ENCODE data around the gene MEST.

MEST gene

GRCh38 chr7:130454959-130455358, 36.9 kb upstream of the MEST start:
- H3K4me1 ChIP-seq (ENCODE audit: insufficient read depth, low read length, severe bottlenecking): peaks cover 30% of the 10 kb centered on the region
- TF ChIP-seq EZH2 (IDR thresholded peaks at IDR 0.05; ENCODE audit: borderline replicate concordance, low read length) (no peak), CTCF (IDR thresholded peaks at IDR 0.05; ENCODE audit: low read length) (no peak)
- peak overlapping the region; percentile 3; the same call in 1 of the 2 replicates for H3K4me2 ChIP-seq (ENCODE audit: low read length)
- H3F3A ChIP-seq (ENCODE audit: insufficient read depth, low read length): no peaks in the 10 kb centered on the region
- no peaks in the 10 kb centered on the region for H4K20me1 ChIP-seq (ENCODE audit: insufficient read depth, low read length)
- no peak overlapping the region for H3K4me3 ChIP-seq (ENCODE audit: low read depth, low read length, poor library complexity, severe bottlenecking)
- H2AFZ ChIP-seq (ENCODE audit: low read length): no peak overlapping the region
- H3K36me3 ChIP-seq (ENCODE audit: insufficient read depth, low read length): no peaks in the 10 kb centered on the region; the same call in 1 of the 2 replicates
- H3K9me2 ChIP-seq (ENCODE audit: low read depth, low read length): no peaks in the 10 kb centered on the region
- H3K27me3 ChIP-seq (ENCODE audit: insufficient read depth, low read length): no peaks in the 10 kb centered on the region
- peaks cover 16% of the 10 kb centered on the region for H3K9me3 ChIP-seq (ENCODE audit: low read length)
- H3K9ac ChIP-seq (ENCODE audit: low read length): no peak overlapping the region
- peak overlapping the region; percentile 39 for H3K27ac ChIP-seq (ENCODE audit: low read depth, low read length, poor library complexity, severe bottlenecking)
- no peaks in the 10 kb centered on the region for H3K79me2 ChIP-seq (ENCODE audit: insufficient read depth, low read length)

- H4K20me1 ChIP-seq (ENCODE audit: insufficient read depth, low read length): no peaks in the 10 kb centered on the region
- no peak overlapping the region for H3K4me3 ChIP-seq (ENCODE audit: low read depth, low read length, poor library complexity, severe bottlenecking)
- no peaks in the 10 kb centered on the region; the same call in 1 of the 2 replicates for H3K36me3 ChIP-seq (ENCODE audit: insufficient read depth, low read length)
- no peaks in the 10 kb centered on the region for H3K27me3 ChIP-seq (ENCODE audit: insufficient read depth, low read length)
- H3K27ac ChIP-seq (ENCODE audit: low read depth, low read length, poor library complexity, severe bottlenecking): peak overlapping the region; percentile 46
- no peaks in the 10 kb centered on the region for H3K79me2 ChIP-seq (ENCODE audit: insufficient read depth, low read length)
- no peak overlapping the region for H2AFZ ChIP-seq (ENCODE audit: low read length)
- no peak for TF ChIP-seq EZH2 (IDR thresholded peaks at IDR 0.05; ENCODE audit: borderline replicate concordance, low read length)
- TF ChIP-seq CTCF (IDR thresholded peaks at IDR 0.05; ENCODE audit: low read length): no peak
- no peak overlapping the region for H3K9ac ChIP-seq (ENCODE audit: low read length)
- peaks cover 16% of the 10 kb centered on the region for H3K9me3 ChIP-seq (ENCODE audit: low read length)
- peak overlapping the region; percentile 2; the same call in 1 of the 2 replicates for H3K4me2 ChIP-seq (ENCODE audit: low read length)
- H3K9me2 ChIP-seq (ENCODE audit: low read depth, low read length): no peaks in the 10 kb centered on the region
- peaks cover 30% of the 10 kb centered on the region for H3K4me1 ChIP-seq (ENCODE audit: insufficient read depth, low read length, severe bottlenecking)
- H3F3A ChIP-seq (ENCODE audit: insufficient read depth, low read length): no peaks in the 10 kb centered on the region
Observed at GRCh38 chr7:130458257-130458656, 33.6 kb upstream of the MEST start.

GRCh38 chr7:130461272-130461671, 30.6 kb upstream of the MEST start:
- TF ChIP-seq CTCF (IDR thresholded peaks at IDR 0.05; ENCODE audit: low read length) (no peak), EZH2 (IDR thresholded peaks at IDR 0.05; ENCODE audit: borderline replicate concordance, low read length) (no peak)
- no peaks in the 10 kb centered on the region for H3K27me3 ChIP-seq (ENCODE audit: insufficient read depth, low read length)

More at GRCh38 chr7:130461272-130461671, 30.6 kb upstream of the MEST start:
- H3K79me2 ChIP-seq (ENCODE audit: insufficient read depth, low read length): no peaks in the 10 kb centered on the region
- no peak overlapping the region for H3K27ac ChIP-seq (ENCODE audit: low read depth, low read length, poor library complexity, severe bottlenecking)
- H3K9me3 ChIP-seq (ENCODE audit: low read length): peaks cover 14% of the 10 kb centered on the region
- no peak overlapping the region for H3K9ac ChIP-seq (ENCODE audit: low read length)
- peaks cover 12% of the 10 kb centered on the region for H3K4me1 ChIP-seq (ENCODE audit: insufficient read depth, low read length, severe bottlenecking)
- no peaks in the 10 kb centered on the region for H3F3A ChIP-seq (ENCODE audit: insufficient read depth, low read length)
- no peak overlapping the region for H3K4me3 ChIP-seq (ENCODE audit: low read depth, low read length, poor library complexity, severe bottlenecking)
- no peaks in the 10 kb centered on the region for H4K20me1 ChIP-seq (ENCODE audit: insufficient read depth, low read length)
- H3K4me2 ChIP-seq (ENCODE audit: low read length): no peak overlapping the region
- H2AFZ ChIP-seq (ENCODE audit: low read length): no peak overlapping the region
- no peaks in the 10 kb centered on the region for H3K9me2 ChIP-seq (ENCODE audit: low read depth, low read length)
- H3K36me3 ChIP-seq (ENCODE audit: insufficient read depth, low read length): no peaks in the 10 kb centered on the region; the same call in 1 of the 2 replicates
